ENCODE data around the gene C10orf62.

GRCh38 chr10:97563337-97563736 is 26.2 kb upstream of the C10orf62 start:
- TF ChIP-seq CTCF (IDR thresholded peaks at IDR 0.05) (no peak), POLR2A (IDR thresholded peaks at IDR 0.05) (no peak)
